ENCODE results near the gene ATRAID.

The ATRAID gene

DNA sequence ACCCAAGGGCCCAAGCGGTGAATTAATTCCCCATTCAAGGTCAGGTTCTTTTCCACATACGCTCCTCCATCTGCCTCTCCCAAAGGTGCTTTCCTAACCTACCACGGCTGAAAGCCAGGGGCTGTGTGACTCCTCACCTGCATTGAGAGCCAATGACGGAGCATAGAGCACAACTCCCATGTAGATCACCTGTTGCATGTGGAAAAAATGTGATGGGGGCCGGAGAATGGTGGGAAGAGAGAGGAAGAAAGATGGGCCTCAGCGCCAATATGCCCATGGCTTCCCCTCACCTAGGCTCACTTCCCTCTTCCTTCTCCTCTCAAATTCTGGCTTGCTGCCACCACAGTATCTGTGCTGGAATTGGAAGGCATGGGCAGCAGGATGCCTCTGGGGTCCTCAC lies 5.5 kb upstream of the ATRAID start:
- H3K36me3 ChIP-seq (ENCODE audit: control insufficient read depth in 2 of 2, insufficient read depth in 2 of 2, low read length in 2 of 2) = peaks cover 20 to 55% of the 10 kb centered on the region in 2 donors
- no peak overlapping the region for H3K4me3 ChIP-seq (ENCODE audit: low read length in 2 of 2)
- H3K9me3 ChIP-seq (ENCODE audit: control insufficient read depth in 2 of 2, low read length in 2 of 2) = no peaks in the 10 kb centered on the region
- no peaks in the 10 kb centered on the region for H3K27me3 ChIP-seq (ENCODE audit: control insufficient read depth in 2 of 2, insufficient read depth in 2 of 2, low read length in 2 of 2)
- no peak overlapping the region for H3K27ac ChIP-seq (ENCODE audit: low read depth in 2 of 2, low read length in 2 of 2)
- peaks cover 7 to 11% of the 10 kb centered on the region in 2 donors for H3K4me1 ChIP-seq (ENCODE audit: control insufficient read depth in 2 of 2, insufficient read depth in 2 of 2, low read length in 2 of 2)
- H3K9ac ChIP-seq (ENCODE audit: low read depth in 1 of 2, low read length in 2 of 2) = no peak overlapping the region

- Histone ChIP-seq H3K36me3 (ENCODE audit: control insufficient read depth in 2 of 2, insufficient read depth in 2 of 2, low read length in 2 of 2) (peaks cover 14 to 41% of the 10 kb centered on the region in 2 donors), H3K9me3 (ENCODE audit: control insufficient read depth in 2 of 2, low read length in 2 of 2) (no peaks in the 10 kb centered on the region), H3K4me1 (ENCODE audit: control insufficient read depth in 2 of 2, insufficient read depth in 2 of 2, low read length in 2 of 2) (peaks cover 14 to 16% of the 10 kb centered on the region in 2 donors), H3K27ac (ENCODE audit: low read depth in 2 of 2, low read length in 2 of 2) (no peak overlapping the region), H3K4me3 (ENCODE audit: low read length in 2 of 2) (no peak overlapping the region), H3K9ac (ENCODE audit: low read depth in 1 of 2, low read length in 2 of 2) (no peak overlapping the region), H3K27me3 (ENCODE audit: control insufficient read depth in 2 of 2, insufficient read depth in 2 of 2, low read length in 2 of 2) (no peaks in the 10 kb centered on the region)
These were observed 3.3 kb upstream of the ATRAID start for GRCh38 chr2:27208486-27209050.

GRCh38 chr2:27209621-27210401 lies 2.0 kb upstream of the ATRAID start:
- Histone ChIP-seq H3K9me3 (ENCODE audit: control insufficient read depth in 2 of 2, low read length in 2 of 2) (no peaks in the 10 kb centered on the region), H3K36me3 (ENCODE audit: control insufficient read depth in 2 of 2, insufficient read depth in 2 of 2, low read length in 2 of 2) (peaks cover 5 to 31% of the 10 kb centered on the region in 2 donors), H3K4me3 (ENCODE audit: low read length in 2 of 2) (no peak overlapping the region), H3K27ac (ENCODE audit: low read depth in 2 of 2, low read length in 2 of 2) (no peak overlapping the region), H3K9ac (ENCODE audit: low read depth in 1 of 2, low read length in 2 of 2) (no peak overlapping the region), H3K4me1 (ENCODE audit: control insufficient read depth in 2 of 2, insufficient read depth in 2 of 2, low read length in 2 of 2) (peaks cover 14 to 16% of the 10 kb centered on the region in 2 donors), H3K27me3 (ENCODE audit: control insufficient read depth in 2 of 2, insufficient read depth in 2 of 2, low read length in 2 of 2) (no peaks in the 10 kb centered on the region)

DNA sequence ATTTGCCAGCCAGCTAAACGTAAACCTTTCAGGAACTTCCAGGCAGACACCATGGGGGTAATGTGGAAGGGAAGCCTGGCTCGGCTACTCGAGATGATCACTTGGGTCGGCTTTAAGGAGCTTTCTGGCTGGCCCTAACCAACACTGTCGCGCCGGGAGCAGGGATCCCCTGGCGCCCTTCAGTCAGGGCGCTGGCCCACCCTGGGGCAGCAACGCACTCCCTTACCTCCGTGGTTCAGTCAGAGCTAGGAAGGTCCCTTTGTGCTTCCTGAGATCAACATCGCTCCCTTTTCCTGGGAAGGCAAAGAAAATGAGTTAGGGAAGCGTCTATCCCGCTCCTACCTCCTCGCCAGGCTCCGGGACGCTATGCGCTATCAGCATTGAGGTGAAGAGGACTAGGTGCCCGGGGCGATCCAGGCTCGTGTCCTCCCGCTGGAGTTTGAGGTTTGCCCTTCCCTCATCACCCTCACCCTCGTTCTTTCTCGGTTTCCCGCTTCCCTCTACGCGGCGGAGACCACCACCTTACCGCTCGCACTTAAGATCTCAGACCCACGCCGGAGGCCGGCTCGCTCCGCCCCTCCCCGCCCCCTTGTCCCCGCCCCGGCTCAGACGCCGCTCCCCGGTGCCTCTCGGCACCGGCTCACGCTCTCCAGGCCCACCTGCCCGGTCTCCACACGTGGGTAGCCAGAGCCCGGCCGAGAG lies 449 bp upstream of the ATRAID start:
- H3K9me3 ChIP-seq (ENCODE audit: control insufficient read depth in 2 of 2, low read length in 2 of 2) = no peaks in the 10 kb centered on the region
- peak overlapping the region; percentile 66 to 70 for H3K9ac ChIP-seq (ENCODE audit: low read depth in 1 of 2, low read length in 2 of 2)
- H3K27ac ChIP-seq (ENCODE audit: low read depth in 2 of 2, low read length in 2 of 2) = peak overlapping the region; percentile 98
- no peaks in the 10 kb centered on the region for H3K27me3 ChIP-seq (ENCODE audit: control insufficient read depth in 2 of 2, insufficient read depth in 2 of 2, low read length in 2 of 2)
- H3K36me3 ChIP-seq (ENCODE audit: control insufficient read depth in 2 of 2, insufficient read depth in 2 of 2, low read length in 2 of 2) = peaks cover 3 to 27% of the 10 kb centered on the region in 2 donors
- H3K4me3 ChIP-seq (ENCODE audit: low read length in 2 of 2) = peak overlapping the region; percentile 91 to 93
- H3K4me1 ChIP-seq (ENCODE audit: control insufficient read depth in 2 of 2, insufficient read depth in 2 of 2, low read length in 2 of 2) = peaks cover 14 to 16% of the 10 kb centered on the region in 2 donors

- peaks cover 0 to 13% of the 10 kb centered on the region in 2 donors for H3K36me3 ChIP-seq (ENCODE audit: control insufficient read depth in 2 of 2, insufficient read depth in 2 of 2, low read length in 2 of 2)
- H3K4me3 ChIP-seq (ENCODE audit: low read length in 2 of 2) = peak overlapping the region; percentile 79 to 93
- peak overlapping the region; percentile 98 for H3K27ac ChIP-seq (ENCODE audit: low read depth in 2 of 2, low read length in 2 of 2)
- no peaks in the 10 kb centered on the region for H3K27me3 ChIP-seq (ENCODE audit: control insufficient read depth in 2 of 2, insufficient read depth in 2 of 2, low read length in 2 of 2)
- peaks cover 18 to 23% of the 10 kb centered on the region in 2 donors for H3K4me1 ChIP-seq (ENCODE audit: control insufficient read depth in 2 of 2, insufficient read depth in 2 of 2, low read length in 2 of 2)
- peak overlapping the region; percentile 89 to 99 for H3K9ac ChIP-seq (ENCODE audit: low read depth in 1 of 2, low read length in 2 of 2)
- no peaks in the 10 kb centered on the region for H3K9me3 ChIP-seq (ENCODE audit: control insufficient read depth in 2 of 2, low read length in 2 of 2)
These were observed 1.0 kb downstream of the ATRAID start for GRCh38 chr2:27212626-27213471.

GRCh38 chr2:27214941-27215340 lies 3.1 kb downstream of the ATRAID start:
- Histone ChIP-seq H3K9me3 (ENCODE audit: control insufficient read depth in 2 of 2, low read length in 2 of 2) (no peaks in the 10 kb centered on the region), H3K27ac (ENCODE audit: low read depth in 2 of 2, low read length in 2 of 2) (no peak overlapping the region), H3K4me3 (ENCODE audit: low read length in 2 of 2) (no peak overlapping the region), H3K9ac (ENCODE audit: low read depth in 1 of 2, low read length in 2 of 2) (no peak overlapping the region), H3K4me1 (ENCODE audit: control insufficient read depth in 2 of 2, insufficient read depth in 2 of 2, low read length in 2 of 2) (peaks cover 21 to 22% of the 10 kb centered on the region in 2 donors), H3K27me3 (ENCODE audit: control insufficient read depth in 2 of 2, insufficient read depth in 2 of 2, low read length in 2 of 2) (no peaks in the 10 kb centered on the region), H3K36me3 (ENCODE audit: control insufficient read depth in 2 of 2, insufficient read depth in 2 of 2, low read length in 2 of 2) (peaks cover 0 to 7% of the 10 kb centered on the region in 2 donors)

- Histone ChIP-seq H3K36me3 (ENCODE audit: control insufficient read depth in 2 of 2, insufficient read depth in 2 of 2, low read length in 2 of 2) (peaks cover 0 to 14% of the 10 kb centered on the region in 2 donors), H3K4me3 (ENCODE audit: low read length in 2 of 2) (peak overlapping the region; percentile 70 to 81), H3K9ac (ENCODE audit: low read depth in 1 of 2, low read length in 2 of 2) (peak overlapping the region; percentile 60 to 61), H3K4me1 (ENCODE audit: control insufficient read depth in 2 of 2, insufficient read depth in 2 of 2, low read length in 2 of 2) (peaks cover 16 to 17% of the 10 kb centered on the region in 2 donors), H3K27ac (ENCODE audit: low read depth in 2 of 2, low read length in 2 of 2) (peak overlapping the region; percentile 39 to 50), H3K9me3 (ENCODE audit: control insufficient read depth in 2 of 2, low read length in 2 of 2) (no peaks in the 10 kb centered on the region), H3K27me3 (ENCODE audit: control insufficient read depth in 2 of 2, insufficient read depth in 2 of 2, low read length in 2 of 2) (no peaks in the 10 kb centered on the region)
These were observed 4.7 kb downstream of the ATRAID start for GRCh38 chr2:27216416-27217137.

GRCh38 chr2:27217173-27218121 lies 5.6 kb downstream of the ATRAID start, which contains the start of gene CAD:
CAD (plus strand) TSS chr2:27217369; CDS start chr2:27217552, 183 bp downstream.
- Histone ChIP-seq H3K4me1 (ENCODE audit: control insufficient read depth in 2 of 2, insufficient read depth in 2 of 2, low read length in 2 of 2) (peaks cover 16 to 17% of the 10 kb centered on the region in 2 donors), H3K27ac (ENCODE audit: low read depth in 2 of 2, low read length in 2 of 2) (peak within 1 kb of the TSS; percentile 39 to 72), H3K36me3 (ENCODE audit: control insufficient read depth in 2 of 2, insufficient read depth in 2 of 2, low read length in 2 of 2) (peaks cover 5 to 20% of the 10 kb centered on the region in 2 donors), H3K9me3 (ENCODE audit: control insufficient read depth in 2 of 2, low read length in 2 of 2) (no peaks in the 10 kb centered on the region), H3K9ac (ENCODE audit: low read depth in 1 of 2, low read length in 2 of 2) (peak within 1 kb of the TSS; percentile 60 to 64), H3K27me3 (ENCODE audit: control insufficient read depth in 2 of 2, insufficient read depth in 2 of 2, low read length in 2 of 2) (no peaks in the 10 kb centered on the region), H3K4me3 (ENCODE audit: low read length in 2 of 2) (peak within 1 kb of the TSS; percentile 70 to 81)

All from mucosa of rectum (tissue), 2 donors.